ENCODE measurements around the gene ZSWIM9.

DNA sequence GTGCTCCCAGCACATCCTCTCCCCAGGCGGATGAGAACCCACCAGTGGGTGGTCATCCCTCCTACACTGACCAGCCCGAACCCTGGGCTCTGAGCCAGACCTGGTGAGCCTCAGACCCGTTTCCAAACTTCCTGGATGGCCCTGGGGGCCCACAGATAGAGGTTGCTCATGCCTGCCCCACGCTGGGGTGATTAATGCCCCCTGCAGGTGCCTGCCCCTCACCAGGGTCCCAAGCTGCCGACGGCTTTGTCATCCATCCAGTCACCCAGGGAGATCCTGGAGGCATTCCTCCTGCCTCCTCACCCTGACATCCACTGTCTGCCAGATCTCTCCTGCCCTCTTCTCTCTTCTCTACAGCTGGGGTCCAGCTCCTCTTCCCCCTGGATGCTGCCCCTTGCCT, 31.4 kb upstream of the ZSWIM9 start:
- TF ChIP-seq, protein P1, sequence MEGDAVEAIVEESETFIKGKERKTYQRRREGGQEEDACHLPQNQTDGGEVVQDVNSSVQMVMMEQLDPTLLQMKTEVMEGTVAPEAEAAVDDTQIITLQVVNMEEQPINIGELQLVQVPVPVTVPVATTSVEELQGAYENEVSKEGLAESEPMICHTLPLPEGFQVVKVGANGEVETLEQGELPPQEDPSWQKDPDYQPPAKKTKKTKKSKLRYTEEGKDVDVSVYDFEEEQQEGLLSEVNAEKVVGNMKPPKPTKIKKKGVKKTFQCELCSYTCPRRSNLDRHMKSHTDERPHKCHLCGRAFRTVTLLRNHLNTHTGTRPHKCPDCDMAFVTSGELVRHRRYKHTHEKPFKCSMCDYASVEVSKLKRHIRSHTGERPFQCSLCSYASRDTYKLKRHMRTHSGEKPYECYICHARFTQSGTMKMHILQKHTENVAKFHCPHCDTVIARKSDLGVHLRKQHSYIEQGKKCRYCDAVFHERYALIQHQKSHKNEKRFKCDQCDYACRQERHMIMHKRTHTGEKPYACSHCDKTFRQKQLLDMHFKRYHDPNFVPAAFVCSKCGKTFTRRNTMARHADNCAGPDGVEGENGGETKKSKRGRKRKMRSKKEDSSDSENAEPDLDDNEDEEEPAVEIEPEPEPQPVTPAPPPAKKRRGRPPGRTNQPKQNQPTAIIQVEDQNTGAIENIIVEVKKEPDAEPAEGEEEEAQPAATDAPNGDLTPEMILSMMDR (IDR thresholded peaks at IDR 0.05) = no peak
- no peak for TF ChIP-seq POLR2A (IDR thresholded peaks at IDR 0.05)

Measured in thyroid gland (tissue), 4 donors.